ENCODE data around the gene SGMS2.
A peak's percentile ranks its signal among the peaks of the same experiment; 100 is the strongest.

Gene SGMS2

DNA sequence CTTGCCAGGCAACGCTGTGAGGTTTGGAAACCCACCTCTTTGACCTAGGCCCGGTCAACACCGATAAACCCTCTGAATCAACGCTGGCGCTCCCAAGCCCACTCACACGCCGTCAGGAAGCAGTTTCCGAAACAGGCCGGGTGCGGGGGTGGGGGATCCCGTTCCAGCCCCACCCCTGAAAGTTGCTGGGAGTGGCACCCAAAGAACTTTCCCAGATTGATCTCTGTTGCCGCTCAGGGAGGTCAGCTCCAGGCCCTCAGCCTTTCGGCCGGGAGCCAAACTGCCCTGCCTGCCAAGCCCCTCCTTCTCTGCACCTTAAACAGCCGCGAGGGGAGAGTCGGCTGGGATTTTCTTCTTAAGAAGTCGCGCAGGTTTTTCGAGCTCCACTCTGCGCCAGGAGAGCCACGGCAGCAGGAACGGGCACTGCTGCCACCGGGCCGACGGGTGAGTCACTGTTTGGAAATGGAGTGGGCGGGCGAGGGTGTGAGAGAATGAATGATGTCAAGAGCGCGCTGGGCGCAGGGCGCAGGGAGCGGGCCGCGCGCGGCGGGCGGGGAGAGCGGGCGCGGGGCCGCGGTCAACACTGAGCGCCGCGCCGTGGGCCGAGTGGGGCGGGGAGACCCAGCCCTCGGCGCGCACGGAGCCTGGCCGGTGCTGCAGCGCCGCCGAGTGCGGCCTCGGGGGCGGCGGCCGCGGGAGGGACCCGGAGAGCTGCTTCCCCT, at the start of gene SGMS2:
SGMS2 (plus strand) TSS at position 583 of the 722 bp plus-strand sequence. CDS start 70,622 bp downstream, outside the sequence.
- peak; percentile 7 for DNase-seq

DNA sequence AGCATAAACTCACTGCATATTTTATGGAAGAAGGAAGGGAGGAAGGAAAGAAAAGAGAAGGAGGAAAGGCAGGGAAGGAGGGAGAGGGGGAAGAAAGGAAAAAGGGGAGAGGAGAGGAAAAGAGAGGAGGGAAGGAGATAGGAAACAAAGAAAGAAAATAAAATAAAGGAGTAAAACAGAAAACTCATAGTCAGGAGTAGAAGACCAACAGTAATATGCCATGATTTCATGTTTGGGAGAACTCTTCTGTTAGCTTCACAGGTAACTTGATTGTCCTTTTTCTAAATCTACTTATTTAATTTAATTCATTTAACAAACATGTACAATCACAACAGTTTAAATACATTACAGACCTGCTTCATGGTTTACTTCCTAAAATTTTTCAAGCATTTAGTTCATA, 46.8 kb upstream of the SGMS2 start:
- no peak for DNase-seq

DNA sequence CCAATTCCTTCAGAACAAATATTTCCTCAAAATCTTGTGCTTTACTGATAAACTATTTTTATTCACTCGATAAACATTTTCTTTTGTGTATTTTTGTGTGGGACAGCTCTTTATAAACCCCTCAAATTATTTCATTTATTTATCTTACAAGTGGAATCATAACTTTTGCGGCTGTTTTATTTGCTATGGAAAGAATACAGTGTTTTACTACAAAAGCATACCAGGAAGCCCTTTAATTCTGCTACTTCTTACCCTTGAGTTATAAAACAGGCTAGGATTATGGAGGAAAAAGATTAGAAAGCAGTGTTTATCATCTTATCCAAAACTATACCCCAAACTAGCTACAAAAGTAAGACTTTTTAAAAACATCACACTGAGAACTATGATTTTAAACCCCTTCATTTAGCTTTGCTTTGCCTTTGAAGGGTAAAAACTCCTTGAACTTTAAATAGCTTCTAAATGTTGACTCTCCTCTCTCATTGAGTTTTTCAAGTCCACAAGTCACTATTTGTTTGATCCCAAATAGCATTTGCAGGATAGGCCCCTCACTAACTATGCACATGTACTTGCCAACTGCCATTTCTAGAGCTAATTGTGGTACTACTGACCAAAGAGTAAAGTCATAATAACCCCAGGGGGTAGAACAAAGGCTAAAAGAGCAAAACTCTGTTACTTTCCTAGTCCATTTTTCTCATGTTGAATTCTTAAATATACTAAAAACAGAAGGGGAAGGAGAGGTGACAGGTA, 45.8 kb upstream of the SGMS2 start:
- DNase-seq, result no peak

DNA sequence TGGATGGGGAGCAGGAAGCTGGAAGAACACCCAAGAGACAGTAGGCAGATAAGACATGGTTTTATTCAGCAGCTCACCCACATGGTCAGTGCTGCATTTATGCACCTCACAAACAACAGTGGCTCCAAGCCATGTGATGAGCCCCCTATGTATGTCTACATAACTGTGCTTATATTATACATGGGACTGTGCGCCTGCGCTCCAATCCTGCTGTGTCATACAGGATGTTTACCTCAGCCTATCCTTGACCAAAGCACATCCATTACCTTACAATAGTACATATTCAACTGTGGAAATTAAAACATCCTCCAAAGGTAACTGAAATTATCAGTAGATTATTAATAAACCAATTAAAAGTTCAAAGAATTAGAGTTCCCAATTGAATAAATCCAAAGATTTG, 44.1 kb upstream of the SGMS2 start:
- no peak for DNase-seq

DNA sequence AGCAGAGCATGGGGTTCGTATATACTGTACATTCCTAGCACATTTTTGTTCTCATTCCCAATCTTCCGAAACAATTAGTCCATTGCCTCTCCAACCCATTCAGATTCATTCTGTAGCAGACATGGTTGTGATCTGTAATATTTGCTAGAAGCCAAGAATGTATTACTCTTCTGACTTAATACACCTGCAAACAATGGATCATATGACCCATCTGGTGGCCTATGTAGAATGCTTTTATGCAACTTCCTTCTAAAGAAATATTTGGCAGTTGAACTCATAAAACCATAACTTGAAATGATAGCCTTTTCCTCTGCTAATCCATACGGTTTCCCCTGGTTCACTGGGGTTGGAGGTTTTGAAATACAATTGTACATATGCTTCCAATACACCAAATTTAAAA, 32.8 kb upstream of the SGMS2 start:
- DNase-seq, result no peak

DNA sequence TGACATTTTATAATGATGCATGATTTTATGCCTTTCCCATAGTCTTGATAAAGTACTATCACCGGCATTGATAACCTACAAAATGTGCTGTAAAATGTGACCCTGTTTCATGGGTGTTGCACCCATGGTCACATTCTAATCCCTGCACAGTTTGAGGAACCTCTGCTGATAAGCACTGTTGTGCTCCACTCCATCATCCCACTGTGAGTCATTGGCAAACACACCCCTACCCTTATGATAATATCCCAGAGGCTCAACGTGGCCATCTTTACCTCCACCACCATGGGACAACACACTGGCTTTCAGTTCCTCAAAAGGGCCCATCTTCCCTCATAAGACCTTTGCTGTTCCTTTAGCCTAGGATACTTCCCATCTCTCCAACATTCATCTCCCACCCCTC, 32.0 kb upstream of the SGMS2 start:
- no peak for DNase-seq

DNA sequence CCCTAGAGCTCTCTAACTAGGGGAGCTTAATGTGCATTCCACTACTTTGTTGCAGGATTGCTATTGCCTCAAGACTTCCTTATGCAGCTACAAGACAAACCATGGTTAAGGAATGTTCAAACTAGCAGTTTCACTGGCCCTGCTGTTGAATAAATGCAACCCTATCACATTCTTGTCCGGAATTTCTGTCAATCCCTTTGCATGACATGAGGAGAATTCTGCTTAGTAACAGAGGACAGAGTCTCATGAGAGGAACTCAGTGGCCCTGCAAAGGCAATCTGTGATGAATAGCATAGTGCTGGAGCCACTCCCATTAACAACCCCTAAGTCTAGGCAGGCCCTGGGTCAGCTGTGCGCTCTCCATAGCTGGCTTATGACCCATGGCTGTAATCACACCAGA, 30.7 kb upstream of the SGMS2 start:
- DNase-seq, result no peak

DNA sequence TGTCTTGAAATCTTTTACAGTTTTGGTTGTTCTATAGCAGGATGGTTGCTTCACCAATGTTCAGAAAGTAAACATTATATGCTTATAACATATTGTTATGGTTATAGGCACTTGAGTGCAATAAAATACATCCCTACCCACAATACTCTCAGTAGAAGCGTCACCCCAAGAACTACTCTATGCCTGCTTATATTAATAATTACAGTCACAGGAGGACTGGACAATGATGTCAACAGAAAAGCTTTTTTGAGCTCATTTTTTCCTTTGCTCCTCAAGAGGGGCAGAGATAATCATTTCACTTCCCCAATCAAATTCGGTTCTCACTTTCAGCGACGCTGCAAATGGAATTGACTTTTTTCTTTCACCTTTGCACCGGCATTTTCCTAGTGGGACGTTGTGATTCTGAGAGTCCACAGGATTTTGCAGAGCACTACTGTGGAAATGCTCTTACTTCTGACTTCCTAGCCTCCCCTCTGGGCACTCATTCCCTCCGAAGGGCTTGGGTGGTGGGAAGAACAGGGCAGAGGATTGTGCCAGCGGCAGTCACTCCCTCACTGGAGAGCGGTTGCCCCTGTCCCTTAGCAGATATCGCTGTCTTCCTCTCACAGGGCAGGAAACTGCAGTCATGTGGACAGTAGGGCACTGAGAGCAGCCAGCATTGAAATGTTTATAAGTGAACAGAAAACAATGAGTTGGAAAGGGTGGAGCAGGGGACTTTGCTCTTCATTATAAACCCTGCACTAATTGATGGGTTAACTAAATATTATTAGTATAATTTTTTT, 24.9 kb upstream of the SGMS2 start:
- DNase-seq, result no peak

DNA sequence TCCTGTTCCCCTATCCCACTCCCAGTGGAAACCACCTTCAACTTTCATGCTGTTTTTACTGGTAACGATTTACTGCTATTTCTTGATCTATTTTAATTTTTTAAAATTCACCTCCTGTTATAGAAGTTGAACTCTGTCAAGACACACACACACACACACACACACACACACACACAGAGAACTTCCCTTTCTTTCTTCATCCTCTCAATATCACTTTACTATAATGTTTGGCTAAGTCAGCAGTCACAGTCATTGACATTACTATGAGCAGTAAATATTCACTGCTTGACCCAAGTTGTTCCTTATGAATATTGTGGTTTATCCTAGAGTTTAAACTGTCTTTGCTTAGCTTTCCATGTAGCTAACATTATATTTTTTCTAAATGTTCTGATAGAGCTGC, 24.0 kb upstream of the SGMS2 start:
- DNase-seq, result no peak

DNA sequence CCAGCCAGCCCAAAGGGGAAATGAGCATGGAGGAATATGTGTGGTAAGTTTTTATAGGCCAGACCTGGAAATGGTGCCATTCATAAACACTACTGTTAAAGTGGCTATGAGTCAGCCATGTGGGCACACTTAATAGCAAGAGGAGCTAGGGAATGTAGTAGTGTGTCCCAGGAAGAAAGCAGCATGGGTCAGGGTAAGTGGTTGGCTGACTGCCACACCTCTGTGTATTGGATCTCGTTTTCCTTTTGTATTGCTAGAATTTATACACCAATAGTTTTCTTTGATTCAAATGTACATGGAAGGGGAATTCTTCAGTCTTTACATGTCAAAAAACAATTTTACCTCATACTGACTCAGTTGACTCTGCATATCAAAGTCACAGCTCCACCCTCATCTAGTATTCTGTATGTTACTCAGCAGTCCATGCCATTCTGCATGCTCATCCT, 22.9 kb upstream of the SGMS2 start:
- DNase-seq, result no peak

DNA sequence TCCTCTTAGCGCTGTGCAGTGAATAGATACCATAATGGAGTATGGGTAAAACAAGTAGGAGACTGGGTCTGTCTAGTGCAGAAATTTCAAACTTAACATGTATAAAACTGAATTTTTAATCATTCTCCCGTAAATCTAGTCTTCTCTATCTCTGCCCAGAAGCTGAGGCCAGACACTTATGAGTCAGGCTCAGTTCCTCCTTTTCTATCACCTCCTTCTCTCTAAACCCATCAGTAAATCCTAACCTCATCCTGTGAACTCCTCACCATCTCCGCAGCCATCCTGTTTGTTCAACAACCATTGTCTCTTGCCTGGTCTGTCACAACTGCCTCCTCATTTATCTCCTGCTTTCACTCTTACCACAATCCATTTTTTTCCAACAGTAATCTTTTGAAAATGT, 19.8 kb upstream of the SGMS2 start:
- DNase-seq, result no peak

DNA sequence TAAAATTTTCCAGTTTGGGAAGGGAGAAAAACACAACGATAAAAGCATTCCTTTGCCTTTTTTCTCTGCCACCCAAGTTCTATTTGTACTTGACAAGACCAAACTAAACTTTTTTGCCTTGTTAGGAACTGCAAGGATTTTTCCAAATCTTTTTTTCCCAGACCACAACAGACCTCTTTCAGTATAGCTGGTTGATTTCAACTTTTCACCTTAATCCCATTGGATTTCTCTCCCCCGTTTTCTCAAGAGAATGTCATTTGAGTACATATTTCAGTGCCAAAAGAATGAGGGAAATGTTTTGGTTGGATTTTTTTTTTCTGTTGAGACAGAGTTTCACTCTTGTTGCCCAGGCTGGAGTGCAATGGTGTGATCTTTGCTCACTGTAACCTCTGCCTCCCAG, 18.5 kb upstream of the SGMS2 start:
- DNase-seq, result no peak

DNA sequence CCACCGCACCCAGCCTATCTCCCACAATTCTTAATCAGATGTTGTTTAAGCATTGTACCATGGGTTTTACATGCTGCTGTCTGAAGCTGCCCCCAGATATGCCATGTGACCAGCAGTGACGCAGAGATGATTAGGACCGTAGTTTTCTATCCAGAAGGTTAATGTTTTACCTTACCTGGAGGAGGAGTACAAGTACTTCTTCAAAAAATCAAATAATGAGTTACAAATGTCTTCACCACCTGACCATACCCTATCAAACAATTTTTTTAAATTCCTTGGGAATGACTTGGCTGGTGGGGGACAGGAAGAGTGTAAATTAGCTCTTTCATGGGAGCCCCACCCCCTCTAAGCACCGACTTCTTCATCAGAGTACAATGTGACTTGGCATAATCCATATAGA, 16.2 kb upstream of the SGMS2 start:
- DNase-seq, result no peak

DNA sequence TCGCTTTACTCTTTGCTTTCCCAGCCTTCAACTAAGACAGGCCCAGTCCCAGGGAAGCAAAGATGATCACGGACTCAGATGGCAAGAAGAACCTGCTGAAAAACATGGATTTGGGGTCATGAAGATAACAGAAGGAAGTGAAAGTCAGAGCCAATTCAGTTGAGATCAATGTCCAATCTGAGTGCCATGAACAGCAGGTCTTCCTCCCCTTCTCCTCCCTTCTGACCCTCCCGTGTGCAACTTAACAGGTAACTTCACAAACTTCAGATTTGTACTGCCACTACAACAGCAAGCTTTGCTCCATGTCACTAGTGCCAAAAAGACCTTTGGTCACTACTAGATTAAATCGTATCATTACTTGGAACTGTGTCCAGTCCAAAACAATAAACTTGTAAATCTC, 15.5 kb upstream of the SGMS2 start:
- DNase-seq, result no peak

DNA sequence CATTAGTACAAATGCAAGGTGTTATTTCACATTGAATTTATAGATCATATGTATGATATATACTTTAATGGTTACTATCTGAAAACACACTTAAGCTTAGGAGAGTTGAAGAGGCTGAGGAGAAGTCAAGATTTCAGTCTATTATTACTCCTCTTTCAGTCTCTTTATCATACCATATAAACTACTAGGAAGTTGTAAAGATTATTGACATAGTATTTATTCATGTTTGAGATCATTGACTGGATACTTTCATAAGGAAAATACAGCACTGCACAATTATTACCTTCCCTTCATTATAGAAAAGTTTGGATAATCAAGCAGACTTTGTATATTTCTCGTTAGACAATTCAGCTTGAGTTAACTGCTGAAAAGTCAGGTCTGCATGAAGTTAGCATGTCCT, 10.0 kb upstream of the SGMS2 start:
- DNase-seq, result no peak

DNA sequence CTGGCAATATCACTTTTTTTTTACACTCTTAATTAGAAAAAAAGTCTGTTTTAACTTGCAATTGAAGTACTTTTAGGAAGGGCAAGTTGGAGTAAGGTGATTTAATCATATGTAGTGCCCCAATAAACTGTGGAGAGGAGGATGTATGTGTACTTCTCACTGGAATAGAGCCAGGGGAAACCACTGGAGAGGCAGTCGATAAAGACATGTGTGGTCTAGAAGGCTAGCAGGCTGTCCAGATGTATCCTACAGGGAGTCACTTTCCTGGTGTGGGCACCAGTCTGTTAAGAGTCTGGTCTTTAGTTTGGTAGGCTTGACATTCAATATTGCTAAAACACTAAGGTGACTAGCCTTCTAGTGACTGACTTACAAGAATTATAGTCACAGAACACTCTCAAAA, 9.6 kb upstream of the SGMS2 start:
- DNase-seq, result no peak

DNA sequence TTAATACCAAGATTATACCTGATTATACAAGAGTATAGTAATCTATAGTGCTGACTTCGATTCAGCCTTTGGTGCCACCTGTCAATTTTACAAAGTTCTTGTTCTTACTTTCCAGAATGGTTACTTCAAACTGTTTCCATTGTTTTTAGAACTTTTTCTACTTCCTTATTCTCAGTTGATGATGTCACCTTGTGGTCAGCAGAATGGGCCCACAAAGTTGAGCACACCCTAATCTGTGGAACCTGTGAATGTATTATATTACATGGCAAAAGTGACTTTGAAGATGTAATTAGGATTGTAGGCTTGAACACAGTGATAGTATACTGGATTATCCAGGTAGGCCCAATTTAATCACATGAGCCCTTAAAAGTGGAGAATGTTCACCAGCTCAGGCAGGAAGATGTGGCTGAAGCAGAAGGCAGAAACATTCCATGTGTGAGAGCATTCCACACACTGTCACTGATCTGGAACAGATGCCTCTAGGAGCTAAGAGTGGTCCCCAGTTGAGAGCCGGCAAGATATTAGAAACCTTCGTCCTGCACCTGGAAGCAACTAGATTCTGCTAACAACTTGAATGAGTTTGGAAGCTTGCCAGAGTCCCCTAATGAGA, 6.3 kb upstream of the SGMS2 start:
- DNase-seq, result no peak

DNA sequence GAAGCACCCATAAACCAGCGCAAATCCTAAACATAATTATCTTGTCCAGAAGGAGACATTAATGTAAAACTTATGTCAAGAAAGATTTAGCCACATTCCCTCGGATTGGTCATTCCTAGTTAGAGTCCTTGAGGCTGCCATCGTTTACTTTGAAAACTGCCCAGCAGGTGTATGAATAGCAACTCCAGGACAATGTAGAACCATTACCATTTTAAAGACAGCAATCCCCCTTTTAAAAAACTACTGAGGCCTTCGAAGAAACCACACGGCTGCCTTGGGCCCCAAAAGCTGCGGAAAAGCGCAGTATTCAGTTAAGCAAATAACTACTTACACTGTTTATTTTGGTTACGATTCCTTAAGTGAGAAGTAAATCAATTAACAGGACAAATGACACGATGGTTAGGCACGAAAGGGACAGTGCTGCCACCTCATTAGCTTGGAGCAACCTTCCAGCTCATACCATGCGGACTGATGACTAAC, 822 bp upstream of the SGMS2 start:
- no peak for DNase-seq

DNA sequence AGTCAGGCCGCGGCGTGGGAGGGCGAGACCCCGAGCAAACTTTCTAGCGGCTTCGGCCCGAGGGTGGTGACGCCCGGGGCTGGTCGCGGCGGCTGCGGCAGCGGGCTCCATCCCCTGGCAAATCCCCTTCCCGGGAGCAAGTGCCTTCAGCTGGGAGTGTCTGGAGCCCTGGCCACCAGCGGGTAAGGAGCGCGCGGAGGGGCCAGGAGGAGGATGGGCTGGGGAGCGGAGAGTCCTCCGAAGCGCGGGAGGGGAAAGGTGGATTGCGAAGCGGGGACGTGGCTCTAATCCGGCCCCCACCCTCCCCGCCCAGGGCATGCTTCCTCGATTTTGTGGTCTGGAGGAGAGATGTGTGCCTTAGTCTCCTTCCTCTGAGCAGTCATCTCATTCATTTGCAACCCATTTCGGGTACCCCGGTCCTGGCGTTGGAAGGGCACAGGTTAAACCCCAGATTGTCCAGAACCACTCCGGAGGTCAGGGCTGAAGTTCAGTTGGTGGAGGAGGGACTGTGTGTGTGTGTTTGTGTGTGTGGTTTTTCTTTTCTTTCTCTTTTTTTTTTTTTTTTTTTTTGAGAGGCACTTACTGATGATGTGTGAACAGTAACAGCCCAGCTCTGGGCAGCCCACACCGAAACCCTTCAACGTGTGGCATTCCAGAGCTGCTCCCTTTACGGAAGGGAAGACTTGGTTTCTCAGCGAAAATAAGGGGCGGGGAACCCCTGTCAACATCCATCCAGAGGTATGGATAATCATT, 516 bp downstream of the SGMS2 start:
- DNase-seq, result no peak

DNA sequence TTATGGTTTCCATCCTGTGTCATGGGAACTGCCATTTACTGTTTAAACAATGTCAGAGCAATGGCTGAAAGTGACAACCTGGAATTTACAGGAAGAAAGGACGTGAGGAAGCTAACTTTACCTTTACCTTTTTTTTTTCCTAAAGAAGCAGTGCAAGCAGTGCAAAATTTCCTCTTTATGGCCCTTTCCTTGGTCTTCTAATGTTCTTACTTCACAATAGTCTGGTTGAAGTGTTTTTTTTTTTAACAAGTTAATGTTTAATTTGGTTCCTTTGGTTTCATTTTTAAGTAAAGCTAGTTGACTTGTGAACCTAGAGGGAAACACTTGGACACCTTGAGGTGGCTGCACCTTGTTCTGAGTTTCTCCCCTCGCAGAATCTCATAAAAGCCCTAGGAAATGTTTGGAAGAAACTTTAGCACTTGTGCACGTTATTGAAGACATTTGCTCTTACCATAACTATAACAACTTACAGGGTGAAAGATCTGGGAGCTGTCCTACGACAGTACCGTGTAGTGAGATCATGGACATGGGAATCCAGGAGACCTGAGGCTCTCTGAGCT, 1.8 kb downstream of the SGMS2 start:
- no peak for DNase-seq

DNA sequence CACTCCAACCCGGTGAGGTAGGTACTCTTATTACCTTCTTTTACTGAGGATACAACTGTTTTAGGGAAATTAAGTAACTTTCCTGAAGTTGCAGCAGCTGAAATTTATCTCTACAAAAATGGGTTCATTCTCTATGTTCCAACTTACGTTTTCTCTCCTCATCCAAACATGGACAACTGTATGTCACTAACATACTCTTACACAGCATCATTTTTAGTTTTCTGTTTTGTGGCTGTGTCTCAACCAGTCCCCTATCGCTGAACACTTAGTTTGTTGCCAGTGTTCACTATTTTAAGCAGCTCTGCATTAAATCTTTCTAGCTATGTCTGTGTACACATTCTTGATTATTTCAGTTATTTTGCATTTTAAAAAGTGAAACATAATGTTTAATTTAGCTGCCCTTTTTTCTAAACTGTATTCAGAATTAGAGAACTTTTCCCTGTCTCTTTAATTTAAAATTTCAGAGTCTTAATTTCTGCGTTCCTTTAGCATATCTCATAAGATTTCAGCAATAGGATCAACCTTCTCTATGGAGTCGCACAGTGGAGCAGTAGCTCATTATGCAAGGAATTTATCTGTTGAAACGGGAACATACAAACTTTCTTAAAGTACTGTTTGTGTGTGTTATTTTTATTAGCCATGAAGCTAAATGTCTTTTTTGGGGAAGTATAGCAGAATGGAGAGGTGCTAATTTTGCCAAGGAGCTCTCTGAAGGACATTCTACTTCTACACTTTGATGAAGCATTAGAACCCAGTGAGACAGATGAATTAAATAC, 3.8 kb downstream of the SGMS2 start:
- DNase-seq, result no peak
